ENCODE measurements around the gene SP6.

SP6 gene

DNA sequence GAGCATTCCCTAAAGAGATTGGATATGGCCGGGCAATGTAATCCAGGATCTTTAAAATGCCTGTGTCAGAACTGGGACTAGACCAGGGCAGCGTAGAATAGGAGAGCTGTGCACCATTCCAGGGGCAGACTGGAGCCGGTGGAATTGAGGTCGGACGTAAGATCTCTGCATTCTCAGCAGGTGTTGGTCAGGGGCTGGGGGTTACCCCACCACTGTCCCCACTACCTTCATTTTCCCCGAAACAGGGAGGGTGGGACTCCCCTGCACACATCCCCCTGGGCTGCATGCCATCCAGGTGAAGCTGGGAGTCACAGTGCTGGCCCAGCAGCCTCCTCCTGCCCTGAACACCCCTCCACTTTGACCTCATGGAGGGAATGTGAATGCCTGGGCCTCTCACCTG is 47.2 kb downstream of the SP6 start:
- Histone ChIP-seq H3K27me3 (ENCODE audit: control insufficient read depth, insufficient read depth, low read length) (no peaks in the 10 kb centered on the region), H3K9ac (ENCODE audit: low read length) (no peak overlapping the region), H3K36me3 (ENCODE audit: control insufficient read depth, low read depth, low read length) (no peaks in the 10 kb centered on the region), H3K4me3 (ENCODE audit: low read length) (no peak overlapping the region), H3K9me3 (ENCODE audit: control insufficient read depth, low read depth, low read length) (no peaks in the 10 kb centered on the region), H3K27ac (ENCODE audit: low read length) (no peak overlapping the region), H3K4me1 (ENCODE audit: control insufficient read depth, low read depth, low read length) (no peaks in the 10 kb centered on the region)

DNA sequence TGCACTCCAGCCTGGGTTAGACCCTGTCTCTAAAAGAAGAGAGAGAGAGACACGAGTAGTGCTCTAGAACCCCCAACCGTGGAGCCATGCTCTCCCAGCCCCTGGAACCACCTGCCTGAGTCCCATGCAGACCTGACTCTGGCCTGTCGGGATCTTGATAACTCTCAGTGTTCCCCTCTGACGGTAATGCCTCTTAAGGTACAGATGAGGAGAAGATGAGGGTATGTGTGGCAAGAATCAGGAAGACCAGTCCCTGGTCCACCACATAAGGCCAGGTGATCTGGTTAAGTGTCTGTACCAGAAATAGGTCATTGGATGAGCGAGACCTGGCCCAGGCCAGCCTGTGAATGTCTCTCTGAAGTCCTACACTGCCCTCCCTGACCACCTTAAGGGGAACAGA is 47.8 kb downstream of the SP6 start:
- Histone ChIP-seq H3K27me3 (ENCODE audit: control insufficient read depth, insufficient read depth, low read length) (no peaks in the 10 kb centered on the region), H3K4me3 (ENCODE audit: low read length) (no peak overlapping the region), H3K9me3 (ENCODE audit: control insufficient read depth, low read depth, low read length) (no peaks in the 10 kb centered on the region), H3K4me1 (ENCODE audit: control insufficient read depth, low read depth, low read length) (no peaks in the 10 kb centered on the region), H3K9ac (ENCODE audit: low read length) (no peak overlapping the region), H3K36me3 (ENCODE audit: control insufficient read depth, low read depth, low read length) (no peaks in the 10 kb centered on the region), H3K27ac (ENCODE audit: low read length) (no peak overlapping the region)

DNA sequence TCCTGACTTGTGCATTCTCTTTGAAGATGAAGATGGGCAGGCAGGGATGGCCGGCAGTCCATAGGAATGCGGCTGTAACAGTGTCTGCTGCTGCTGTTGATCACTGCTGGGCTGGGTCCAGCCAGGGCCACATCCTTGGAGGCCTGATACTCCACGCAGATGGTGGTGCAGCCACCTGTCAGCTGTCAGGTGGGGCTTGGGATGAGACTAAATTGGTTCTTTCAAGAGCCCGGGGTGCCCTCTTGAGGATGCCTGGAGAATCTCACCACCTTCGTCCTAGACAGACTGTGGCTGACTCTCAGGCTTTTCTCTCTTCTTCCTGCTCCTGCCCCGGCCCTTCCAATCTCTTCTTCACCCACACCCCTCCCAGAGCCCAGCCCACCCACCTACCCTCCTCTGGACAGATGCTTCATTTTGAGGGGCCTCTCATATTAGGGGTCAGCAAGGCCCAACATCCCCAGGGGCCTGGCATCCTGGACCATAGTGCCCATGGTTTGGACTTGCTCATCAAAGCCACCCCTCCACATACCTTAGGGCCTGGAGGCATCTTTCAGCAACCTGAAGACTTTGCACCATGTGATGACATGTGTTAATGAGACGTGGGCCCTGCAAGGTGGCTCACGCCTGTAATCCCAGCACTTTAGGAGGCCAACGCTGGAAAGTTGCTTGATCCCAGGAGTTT is 48.5 kb downstream of the SP6 start:
- Histone ChIP-seq H3K4me3 (ENCODE audit: low read length) (no peak overlapping the region), H3K4me1 (ENCODE audit: control insufficient read depth, low read depth, low read length) (no peaks in the 10 kb centered on the region), H3K9me3 (ENCODE audit: control insufficient read depth, low read depth, low read length) (no peaks in the 10 kb centered on the region), H3K9ac (ENCODE audit: low read length) (no peak overlapping the region), H3K36me3 (ENCODE audit: control insufficient read depth, low read depth, low read length) (no peaks in the 10 kb centered on the region), H3K27ac (ENCODE audit: low read length) (no peak overlapping the region), H3K27me3 (ENCODE audit: control insufficient read depth, insufficient read depth, low read length) (no peaks in the 10 kb centered on the region)

DNA sequence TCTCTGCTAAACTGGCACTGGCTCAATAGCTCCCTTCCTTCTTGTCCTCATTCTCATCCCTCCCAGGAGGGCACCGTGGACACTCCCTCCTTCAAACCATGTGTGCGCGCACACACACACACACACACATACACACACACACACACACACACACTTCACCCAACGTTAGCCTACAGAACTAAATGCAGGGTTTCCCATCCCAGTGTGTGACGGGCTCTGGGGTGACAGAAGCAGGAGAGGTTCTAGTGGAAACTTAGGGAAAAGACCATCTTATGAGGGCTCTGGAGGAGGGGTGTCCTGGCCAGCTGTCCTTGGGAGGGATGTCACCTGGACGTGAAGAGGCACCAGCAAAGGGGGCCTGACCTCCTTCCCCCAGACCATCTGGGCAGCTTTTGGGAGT is 49.1 kb downstream of the SP6 start:
- Histone ChIP-seq H3K4me1 (ENCODE audit: control insufficient read depth, low read depth, low read length) (no peaks in the 10 kb centered on the region), H3K27ac (ENCODE audit: low read length) (no peak overlapping the region), H3K36me3 (ENCODE audit: control insufficient read depth, low read depth, low read length) (no peaks in the 10 kb centered on the region), H3K4me3 (ENCODE audit: low read length) (no peak overlapping the region), H3K27me3 (ENCODE audit: control insufficient read depth, insufficient read depth, low read length) (no peaks in the 10 kb centered on the region), H3K9ac (ENCODE audit: low read length) (no peak overlapping the region), H3K9me3 (ENCODE audit: control insufficient read depth, low read depth, low read length) (no peaks in the 10 kb centered on the region)

DNA sequence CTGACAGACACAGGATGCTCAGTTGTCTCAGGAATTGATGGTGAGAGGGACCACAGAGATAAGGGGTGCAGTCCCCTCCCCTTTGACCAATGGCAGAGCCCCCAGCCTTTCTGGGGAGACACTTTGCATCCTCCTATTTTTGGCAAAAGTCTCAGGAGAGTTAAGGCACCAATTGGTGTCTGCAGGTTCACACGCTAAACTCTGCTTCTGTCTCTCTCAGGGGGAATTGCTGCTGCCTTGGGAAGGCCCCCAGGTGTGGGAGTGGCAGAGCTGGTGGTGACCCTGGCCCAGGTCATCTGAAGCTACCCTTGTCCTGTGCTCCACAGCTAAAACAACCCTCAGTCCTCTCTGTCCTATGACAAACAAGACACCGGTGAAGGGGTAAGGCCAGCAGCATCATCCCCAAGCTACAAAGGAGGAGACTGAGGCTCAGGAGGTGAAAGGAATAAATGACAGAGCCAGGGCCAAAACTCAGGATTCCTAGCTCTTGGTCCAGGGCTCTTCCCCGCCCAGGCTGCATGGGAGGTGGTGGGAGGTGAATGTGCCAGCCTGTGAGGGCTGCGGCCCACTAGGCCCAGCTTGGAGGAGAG is 49.7 kb downstream of the SP6 start:
- H3K4me3 ChIP-seq (ENCODE audit: low read length): no peak overlapping the region
- no peaks in the 10 kb centered on the region for H3K9me3 ChIP-seq (ENCODE audit: control insufficient read depth, low read depth, low read length)
- H3K9ac ChIP-seq (ENCODE audit: low read length): no peak overlapping the region
- H3K27me3 ChIP-seq (ENCODE audit: control insufficient read depth, insufficient read depth, low read length): no peaks in the 10 kb centered on the region
- no peaks in the 10 kb centered on the region for H3K4me1 ChIP-seq (ENCODE audit: control insufficient read depth, low read depth, low read length)
- no peak overlapping the region for H3K27ac ChIP-seq (ENCODE audit: low read length)
- H3K36me3 ChIP-seq (ENCODE audit: control insufficient read depth, low read depth, low read length): no peaks in the 10 kb centered on the region

DNA sequence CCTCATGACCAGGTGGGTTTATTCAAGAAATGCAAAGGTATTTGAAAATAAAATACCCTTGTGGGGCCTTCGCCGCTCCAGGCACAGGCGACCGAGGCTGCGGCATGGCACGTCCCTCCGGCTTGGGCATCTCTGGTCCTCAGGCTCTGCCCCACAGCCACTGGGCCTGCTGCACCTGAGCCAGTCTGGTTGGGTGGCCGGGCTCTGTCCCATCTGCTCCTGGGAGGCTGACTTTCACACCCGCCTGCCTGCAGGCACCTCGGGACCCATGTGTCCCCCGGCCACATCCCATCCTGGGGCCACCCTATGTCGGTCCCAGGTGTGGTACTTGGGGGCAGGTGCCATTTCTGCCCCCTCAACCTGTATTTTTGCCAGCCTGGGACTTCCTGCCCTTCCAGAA is 50.3 kb downstream of the SP6 start:
- no peak overlapping the region for H3K4me3 ChIP-seq (ENCODE audit: low read length)
- H3K4me1 ChIP-seq (ENCODE audit: control insufficient read depth, low read depth, low read length): no peaks in the 10 kb centered on the region
- no peak overlapping the region for H3K27ac ChIP-seq (ENCODE audit: low read length)
- no peaks in the 10 kb centered on the region for H3K36me3 ChIP-seq (ENCODE audit: control insufficient read depth, low read depth, low read length)
- H3K9me3 ChIP-seq (ENCODE audit: control insufficient read depth, low read depth, low read length): no peaks in the 10 kb centered on the region
- H3K27me3 ChIP-seq (ENCODE audit: control insufficient read depth, insufficient read depth, low read length): no peaks in the 10 kb centered on the region
- no peak overlapping the region for H3K9ac ChIP-seq (ENCODE audit: low read length)

DNA sequence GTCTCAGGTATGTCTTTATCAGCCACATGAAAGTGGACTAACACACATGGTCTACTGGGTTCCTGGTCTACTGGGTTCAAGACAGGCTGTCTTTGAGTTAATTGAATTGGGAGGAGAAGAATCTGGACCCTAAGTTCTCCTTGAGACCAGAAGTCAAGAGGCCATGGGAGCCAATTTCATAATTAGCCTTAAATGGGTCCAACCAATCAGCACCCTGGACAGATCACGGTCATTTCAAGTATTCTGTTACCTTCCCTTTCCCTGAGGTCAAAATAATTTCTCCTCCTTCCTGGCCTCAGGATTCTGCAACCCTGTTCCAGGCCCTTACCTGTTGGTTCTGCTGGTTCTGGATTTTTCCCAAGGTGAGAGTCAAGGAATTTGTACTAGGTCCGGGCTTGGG is 53.2 kb downstream of the SP6 start:
- H3K36me3 ChIP-seq (ENCODE audit: control insufficient read depth, low read depth, low read length): no peaks in the 10 kb centered on the region
- H3K4me1 ChIP-seq (ENCODE audit: control insufficient read depth, low read depth, low read length): no peaks in the 10 kb centered on the region
- H3K4me3 ChIP-seq (ENCODE audit: low read length): no peak overlapping the region
- H3K9me3 ChIP-seq (ENCODE audit: control insufficient read depth, low read depth, low read length): no peaks in the 10 kb centered on the region
- H3K9ac ChIP-seq (ENCODE audit: low read length): no peak overlapping the region
- peaks cover 27% of the 10 kb centered on the region for H3K27me3 ChIP-seq (ENCODE audit: control insufficient read depth, insufficient read depth, low read length)
- no peak overlapping the region for H3K27ac ChIP-seq (ENCODE audit: low read length)
